ENCODE measurements around the gene PTCH2.

- TF ChIP-seq, protein P1, sequence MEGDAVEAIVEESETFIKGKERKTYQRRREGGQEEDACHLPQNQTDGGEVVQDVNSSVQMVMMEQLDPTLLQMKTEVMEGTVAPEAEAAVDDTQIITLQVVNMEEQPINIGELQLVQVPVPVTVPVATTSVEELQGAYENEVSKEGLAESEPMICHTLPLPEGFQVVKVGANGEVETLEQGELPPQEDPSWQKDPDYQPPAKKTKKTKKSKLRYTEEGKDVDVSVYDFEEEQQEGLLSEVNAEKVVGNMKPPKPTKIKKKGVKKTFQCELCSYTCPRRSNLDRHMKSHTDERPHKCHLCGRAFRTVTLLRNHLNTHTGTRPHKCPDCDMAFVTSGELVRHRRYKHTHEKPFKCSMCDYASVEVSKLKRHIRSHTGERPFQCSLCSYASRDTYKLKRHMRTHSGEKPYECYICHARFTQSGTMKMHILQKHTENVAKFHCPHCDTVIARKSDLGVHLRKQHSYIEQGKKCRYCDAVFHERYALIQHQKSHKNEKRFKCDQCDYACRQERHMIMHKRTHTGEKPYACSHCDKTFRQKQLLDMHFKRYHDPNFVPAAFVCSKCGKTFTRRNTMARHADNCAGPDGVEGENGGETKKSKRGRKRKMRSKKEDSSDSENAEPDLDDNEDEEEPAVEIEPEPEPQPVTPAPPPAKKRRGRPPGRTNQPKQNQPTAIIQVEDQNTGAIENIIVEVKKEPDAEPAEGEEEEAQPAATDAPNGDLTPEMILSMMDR (IDR thresholded peaks at IDR 0.05) = no peak
- TF ChIP-seq POLR2A (IDR thresholded peaks at IDR 0.05) (no peak), POLR2AphosphoS5 (IDR thresholded peaks at IDR 0.05) (no peak)
Observed at GRCh38 chr1:44822981-44823451, 20.0 kb downstream of the PTCH2 start.
